Activated gamma-delta T cell (primary cell): ENCODE data around the gene C19orf25.

ENCODE experiments used
- DNase-seq: peaks from one replicate; lab custom pipeline; 2025; lab: John Stamatoyannopoulos, UW

C19orf25 gene

DNA sequence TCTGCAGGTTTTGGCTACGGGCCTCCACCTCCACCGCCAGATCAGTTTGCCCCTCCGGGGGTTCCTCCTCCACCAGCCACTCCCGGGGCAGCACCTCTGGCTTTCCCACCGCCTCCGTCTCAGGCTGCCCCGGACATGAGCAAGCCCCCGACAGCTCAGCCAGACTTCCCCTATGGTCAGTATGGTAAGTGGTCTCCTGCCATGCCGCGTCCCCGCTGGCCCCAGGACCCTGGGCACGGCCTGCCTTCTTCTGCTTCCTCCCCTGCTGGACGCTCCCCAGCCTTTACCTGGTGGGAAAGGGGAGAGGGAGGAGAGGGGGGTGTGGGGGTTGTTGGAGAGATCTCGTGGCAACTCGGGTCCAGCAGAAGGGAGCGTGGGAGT lies 46.5 kb downstream of the C19orf25 start:
- no peak for DNase-seq

DNA sequence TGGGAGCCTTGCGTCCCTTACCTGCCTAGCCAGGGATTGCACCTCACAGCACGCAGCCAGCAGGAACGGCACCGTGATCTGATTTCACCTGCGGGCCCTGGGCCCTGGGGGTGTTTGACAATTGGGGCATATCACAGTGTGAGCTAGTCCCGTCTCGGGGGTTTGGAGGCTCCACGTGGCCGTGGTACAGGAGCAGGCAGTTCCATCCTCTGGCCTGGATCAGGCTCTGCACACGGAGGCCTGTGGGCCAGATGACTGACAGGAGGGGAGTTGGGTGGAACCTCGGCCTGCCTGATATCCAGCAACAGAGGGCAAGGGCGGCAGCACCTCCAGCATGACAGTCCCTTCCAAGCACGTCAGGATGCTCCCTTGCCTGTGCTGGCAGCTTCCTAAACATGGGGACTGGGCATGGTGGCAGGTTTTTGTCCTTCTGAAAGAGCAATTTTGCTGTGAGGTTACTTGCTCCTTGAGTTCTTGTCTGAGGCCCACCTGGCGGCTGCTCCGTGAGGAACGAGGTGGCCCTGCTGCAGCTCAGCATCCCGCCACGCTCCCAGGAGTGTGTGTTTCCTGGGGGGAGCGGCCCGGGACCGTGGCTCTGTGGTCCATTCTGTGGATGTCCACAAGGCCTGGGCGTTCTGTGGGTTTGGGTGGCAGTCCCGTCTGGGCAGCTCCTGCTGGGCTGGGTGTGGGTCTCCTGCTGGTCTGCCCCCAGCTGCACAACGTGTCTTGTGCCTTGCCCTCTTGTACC lies 47.1 kb downstream of the C19orf25 start:
- no peak for DNase-seq

DNA sequence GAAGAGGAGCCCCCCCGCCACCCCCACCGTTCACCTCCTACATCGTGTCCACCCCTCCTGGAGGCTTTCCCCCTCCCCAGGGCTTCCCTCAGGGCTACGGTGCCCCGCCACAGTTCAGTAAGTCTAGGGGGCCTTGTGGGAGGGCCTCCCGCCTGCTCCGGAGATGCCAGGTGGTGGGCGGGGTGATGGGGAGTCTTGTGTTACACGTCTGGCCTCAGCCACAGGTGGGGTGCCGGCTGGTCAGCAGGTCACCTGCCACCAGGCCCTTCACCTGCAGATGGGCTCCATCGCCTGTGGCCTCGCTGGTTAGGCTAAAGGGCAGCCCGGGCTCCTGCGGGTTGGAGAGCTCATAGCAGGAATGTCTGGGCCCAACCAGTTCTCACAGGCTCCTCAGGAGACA lies 48.8 kb downstream of the C19orf25 start:
- DNase-seq = no peak

DNA sequence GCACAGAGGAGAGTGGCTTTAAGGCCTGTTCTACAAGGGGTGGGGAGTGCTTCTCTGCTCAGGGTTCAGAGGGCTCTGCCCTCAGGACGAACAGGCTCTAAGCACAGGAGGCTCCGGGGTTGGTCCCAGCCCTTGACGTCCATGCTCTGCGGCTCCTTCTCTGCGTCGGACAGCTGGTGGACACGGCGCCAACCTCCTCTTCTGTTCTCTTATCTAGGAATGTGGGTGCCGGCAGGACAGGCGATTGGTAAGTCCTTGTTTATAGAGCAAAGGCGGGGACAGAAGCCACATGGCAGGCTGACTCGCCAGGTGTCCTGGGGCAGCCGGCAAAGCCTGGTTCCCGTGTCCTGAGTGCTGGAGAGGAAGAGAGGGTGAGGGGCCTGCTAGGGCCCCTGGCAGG lies 49.3 kb downstream of the C19orf25 start:
- no peak for DNase-seq

- DNase-seq = no peak
Observed at GRCh38 chr19:1428738-1429391, 50.1 kb downstream of the C19orf25 start.

DNA sequence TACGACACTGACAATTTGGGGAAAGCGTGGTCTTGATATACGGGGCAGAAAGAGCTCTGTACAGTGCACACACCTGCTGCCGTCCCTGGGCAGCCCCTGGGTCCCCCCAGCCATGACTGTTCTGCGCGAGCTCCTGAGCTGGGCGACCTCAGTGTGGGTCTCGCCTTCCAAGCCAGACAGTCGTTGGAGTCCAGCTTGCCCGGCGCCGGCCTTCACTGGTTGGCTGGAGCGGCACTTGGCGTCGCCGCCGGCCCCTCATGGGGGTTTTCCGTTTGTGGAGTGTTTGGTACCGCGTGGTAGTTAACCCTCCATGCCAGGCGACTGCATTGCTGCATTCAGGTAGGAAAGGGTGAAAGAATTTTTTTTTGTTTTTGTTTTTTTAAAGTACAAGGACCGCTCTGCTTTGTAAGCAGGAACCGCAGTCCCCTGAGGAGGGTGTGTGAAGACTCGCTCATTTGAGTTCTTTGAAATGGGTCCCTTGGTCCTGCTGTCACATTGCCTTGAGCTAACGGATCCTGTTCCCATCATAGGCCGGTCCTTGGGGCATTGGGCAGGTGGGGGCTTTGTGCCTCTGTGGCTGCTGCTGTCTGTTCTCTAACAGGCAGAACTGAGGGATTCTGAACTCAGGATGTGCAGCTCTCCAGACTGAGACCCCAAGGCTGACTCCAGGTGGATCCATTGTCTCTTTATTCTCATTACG lies 51.6 kb downstream of the C19orf25 start:
- no peak for DNase-seq

DNA sequence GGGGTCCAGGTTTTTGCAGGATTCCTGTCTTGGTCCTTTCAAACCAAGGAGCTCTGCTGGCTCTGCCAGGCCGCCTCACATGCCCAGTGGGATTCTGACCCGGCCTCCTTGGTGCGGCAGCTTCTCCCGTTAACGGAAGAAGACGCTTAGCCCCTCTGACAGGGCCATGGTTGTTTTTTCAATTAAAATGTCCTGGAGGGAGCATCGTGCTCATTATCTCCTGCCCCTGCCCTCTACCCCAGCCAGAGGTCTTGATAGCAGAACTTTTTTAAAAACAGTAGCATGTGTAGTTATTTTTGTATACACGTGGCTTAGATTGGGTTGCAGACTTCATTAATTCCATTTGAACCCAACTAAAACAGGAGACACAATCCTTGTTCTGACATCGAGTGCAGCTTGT lies 52.3 kb downstream of the C19orf25 start:
- DNase-seq = no peak

DNA sequence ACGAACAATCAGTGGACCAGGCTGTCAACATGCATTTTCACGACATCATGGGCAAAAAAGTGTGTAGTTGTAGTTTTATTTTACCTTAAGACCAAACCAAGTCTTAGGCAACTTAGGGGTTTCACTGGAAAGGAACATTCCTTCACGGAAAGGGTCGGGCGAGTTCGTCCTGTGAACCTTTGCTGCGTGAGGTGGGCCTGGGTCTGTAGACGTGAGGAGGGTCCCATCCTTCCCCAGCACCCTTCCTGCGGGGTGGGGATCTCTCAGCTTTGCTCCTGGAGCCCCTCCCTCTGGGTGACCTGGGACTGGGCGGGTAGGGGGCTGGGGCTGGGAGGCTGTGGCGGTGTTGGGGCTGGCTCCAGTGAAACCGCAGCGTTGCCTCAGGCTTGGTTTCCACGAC lies 53.1 kb downstream of the C19orf25 start:
- no peak for DNase-seq

DNA sequence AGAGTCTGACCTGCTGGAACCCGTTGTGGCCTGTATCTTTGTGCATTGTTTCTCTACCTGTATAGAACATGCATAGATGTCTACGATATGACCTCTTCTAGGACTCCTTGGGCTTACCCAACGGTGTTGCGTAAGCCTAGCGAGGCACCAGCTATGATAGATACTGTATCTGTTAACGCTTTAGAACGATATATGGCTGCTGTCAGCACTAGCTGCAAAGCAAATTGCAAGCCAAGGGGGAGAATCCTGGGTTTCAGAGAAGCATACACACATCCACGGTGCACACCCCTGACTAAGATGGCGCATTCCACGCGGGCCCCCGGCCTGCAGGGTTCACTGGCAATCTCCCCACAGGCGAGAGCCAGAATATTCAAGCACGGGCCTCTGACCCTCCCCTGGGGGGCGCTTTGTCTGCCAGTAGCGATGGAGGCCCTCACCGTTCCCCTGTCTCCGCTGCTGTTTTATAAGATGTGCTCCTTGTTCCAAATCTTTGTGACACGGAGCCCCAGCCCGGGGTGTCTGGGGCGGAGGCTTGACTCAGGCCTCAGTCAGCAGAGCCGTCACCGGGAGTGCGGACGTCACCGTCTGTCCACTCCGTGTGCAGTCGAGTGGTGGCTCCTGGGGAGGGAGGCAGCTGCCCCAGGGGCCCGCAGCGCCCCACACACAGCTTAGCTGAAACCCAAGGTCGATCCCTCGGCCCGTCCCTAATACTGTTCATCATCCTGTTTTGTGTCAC lies 53.7 kb downstream of the C19orf25 start:
- DNase-seq = no peak

GRCh38 chr19:1424192-1424955 lies 54.6 kb downstream of the C19orf25 start:
- no peak for DNase-seq

DNA sequence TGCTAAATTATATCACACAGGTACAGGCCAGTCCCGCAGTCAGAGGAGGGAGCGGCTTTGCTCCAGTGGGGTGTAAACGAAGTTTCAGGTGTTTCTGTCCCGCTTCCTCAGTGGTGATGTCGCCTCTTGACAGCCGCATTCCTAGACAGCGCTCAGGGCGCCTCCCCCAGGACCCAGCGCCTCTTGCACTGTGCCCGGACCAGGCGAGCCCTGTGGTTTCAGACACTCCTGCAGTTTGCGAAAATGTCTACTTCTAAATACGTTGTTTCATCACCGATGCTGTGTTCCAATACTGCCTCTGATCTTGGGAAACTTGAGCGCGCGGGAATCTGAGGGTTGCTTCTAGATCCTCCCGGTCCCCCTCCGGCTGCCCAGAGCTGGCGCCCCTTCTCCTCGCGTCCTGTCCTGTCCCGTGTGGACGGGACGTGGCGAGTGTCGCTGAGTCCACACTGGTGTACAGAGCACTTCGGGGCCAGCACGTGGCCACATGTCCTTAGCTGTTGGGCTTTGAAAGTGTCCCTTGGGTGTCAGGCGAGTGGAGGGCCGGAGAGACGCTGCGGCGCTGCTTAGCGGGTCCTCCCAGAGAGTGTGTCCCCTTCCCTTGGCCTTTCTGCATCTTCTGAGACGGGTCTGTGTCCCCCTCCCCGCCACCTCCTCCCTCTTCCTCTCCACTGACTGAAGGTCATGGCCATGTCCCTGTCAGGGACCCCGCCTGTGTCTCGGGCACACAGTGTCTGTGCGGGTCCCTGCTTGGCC lies 55.4 kb downstream of the C19orf25 start:
- no peak for DNase-seq
